Body of pancreas (tissue), 4 donors: ENCODE results near the gene AHR. TPM values are rescaled to one million over a fixed set of nuclear protein-coding genes. Genes with fewer than 3 reads are reported as not detected.
"Not testable (repeated sequence)": the region's sequence is repeated elsewhere in the genome, so short reads cannot be mapped to it uniquely, and the experiment has no call there.

Experiments
- ATAC-seq: fragments of 150-250 bp; one replicate; pipeline ENCODE4 v1.9.1; 2016
- DNase-seq, 4 donors: peaks; one replicate each; pipeline ENCODE4 v3.0.0-alpha.2; 2019
- H3K27ac ChIP-seq, 4 donors: fragments of 200-600 bp; sonication (generic); 1 replicate in 3 of 4; 2 replicates in 1 of 4; pipeline versions ENCODE4 v1.5.1 to v1.6.1; 2016 to 2019; ENCODE audit warnings: mild to moderate bottlenecking in 1 of 4, mixed read lengths in 1 of 4, moderate library complexity in 1 of 4
- H3K27me3 ChIP-seq, 2 donors: fragments of 200-600 bp; sonication (generic); one replicate each; pipeline ENCODE4 v1.6.0; 2016; ENCODE audit warnings: mild to moderate bottlenecking in 1 of 2
- H3K36me3 ChIP-seq, 2 donors: fragments of 200-600 bp; sonication (generic); replicated peaks in 1 of 2; 2 replicates each; pipeline ENCODE4 v1.5.1; 2016; ENCODE audit warnings: low read depth in 2 of 2; ENCODE audit not compliant: insufficient read depth in 1 of 2
- H3K4me1 ChIP-seq: fragments of 200-600 bp; sonication (generic); one replicate; pipeline ENCODE4 v1.6.0; 2016
- H3K4me3 ChIP-seq, 2 donors: fragments of 200-600 bp; sonication (generic); 1 replicate in 1 of 2; 2 replicates in 1 of 2; pipeline ENCODE4 v1.5.1; 2016 to 2019
- H3K9me3 ChIP-seq, 3 donors: fragments of 200-600 bp; sonication (generic); 1 replicate in 2 of 3; 2 replicates in 1 of 3; pipeline ENCODE4 v1.5.1; 2016
- POLR2A ChIP-seq, 3 donors: fragments of 450-650 bp; IDR thresholded peaks; one replicate each; pipeline ENCODE4 v1.6.1; 2016; ENCODE audit warnings: antibody characterized with exemption in 3 of 3, mild to moderate bottlenecking in 2 of 3
- WGBS, 2 donors: methylation state at CpG; one replicate each; pipeline ENCODE4 v1.1.5; 2017; 5-methylcytosine and 5-hydroxymethylcytosine counted together
- intact Hi-C: fragments of 100-400 bp; cut with DNase I; formaldehyde crosslinking; loops from one replicate; pipeline ENCODE4 v1.15.1; 2023
- total RNA-seq, 2 donors: library from RNA; depleted of rRNA; stranded (reverse); fragments of >200 nt; gene quantifications; one replicate each; pipeline ENCODE4 v1.1.0, GENCODE V29; 2016
- TF ChIP-seq, protein P1 (sequence below), 7 experiments: fragments of 450-650 bp in 4 of 7; fragments of 200-600 bp in 3 of 7; sonication (generic) in 3 of 7; IDR thresholded peaks; one replicate each; pipeline ENCODE4 v1.5.1; 2016 to 2019; ENCODE audit warnings: antibody characterized with exemption in 7 of 7

The AHR gene
- total RNA-seq, 2 donors from 2014 or later = 29.7 to 42.0 TPM

DNA sequence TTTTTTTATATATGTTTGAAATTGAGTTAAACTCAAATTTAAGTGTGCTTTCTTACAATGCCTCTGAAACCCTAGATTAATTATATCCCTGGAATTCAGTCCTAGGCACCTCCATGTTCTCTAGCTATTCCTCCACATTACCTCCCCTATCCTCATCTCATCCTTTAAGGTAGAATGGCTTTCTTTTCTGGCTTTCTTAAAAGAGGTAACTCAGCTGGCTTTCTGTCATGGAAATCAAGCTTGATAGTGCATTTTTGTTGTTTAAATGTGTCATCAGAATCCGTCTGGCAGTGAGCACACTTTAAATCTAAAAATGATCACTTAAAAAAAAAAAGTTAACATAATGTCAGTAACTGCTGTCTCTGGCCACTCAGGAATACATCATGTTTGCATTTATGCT is 42.2 kb downstream of the AHR start:
- intact Hi-C loops = no loop called here
- H3K36me3 ChIP-seq = peaks cover 0 to 9% of the 10 kb centered on the region in 2 donors
- H3K27me3 ChIP-seq = no peaks in the 10 kb centered on the region
- DNase-seq (no peak), ATAC-seq (no peak)
- no peak overlapping the region for H3K4me3 ChIP-seq
- H3K27ac ChIP-seq = no peak overlapping the region
- WGBS, 2 donors = 67 to 72% methylated on average over 1 of the region's 1 CpG
- TF ChIP-seq, protein P1, sequence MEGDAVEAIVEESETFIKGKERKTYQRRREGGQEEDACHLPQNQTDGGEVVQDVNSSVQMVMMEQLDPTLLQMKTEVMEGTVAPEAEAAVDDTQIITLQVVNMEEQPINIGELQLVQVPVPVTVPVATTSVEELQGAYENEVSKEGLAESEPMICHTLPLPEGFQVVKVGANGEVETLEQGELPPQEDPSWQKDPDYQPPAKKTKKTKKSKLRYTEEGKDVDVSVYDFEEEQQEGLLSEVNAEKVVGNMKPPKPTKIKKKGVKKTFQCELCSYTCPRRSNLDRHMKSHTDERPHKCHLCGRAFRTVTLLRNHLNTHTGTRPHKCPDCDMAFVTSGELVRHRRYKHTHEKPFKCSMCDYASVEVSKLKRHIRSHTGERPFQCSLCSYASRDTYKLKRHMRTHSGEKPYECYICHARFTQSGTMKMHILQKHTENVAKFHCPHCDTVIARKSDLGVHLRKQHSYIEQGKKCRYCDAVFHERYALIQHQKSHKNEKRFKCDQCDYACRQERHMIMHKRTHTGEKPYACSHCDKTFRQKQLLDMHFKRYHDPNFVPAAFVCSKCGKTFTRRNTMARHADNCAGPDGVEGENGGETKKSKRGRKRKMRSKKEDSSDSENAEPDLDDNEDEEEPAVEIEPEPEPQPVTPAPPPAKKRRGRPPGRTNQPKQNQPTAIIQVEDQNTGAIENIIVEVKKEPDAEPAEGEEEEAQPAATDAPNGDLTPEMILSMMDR (IDR thresholded peaks at IDR 0.05) = no peak
- TF ChIP-seq POLR2A (IDR thresholded peaks at IDR 0.05) = no peak
- no peaks in the 10 kb centered on the region for H3K4me1 ChIP-seq
- H3K9me3 ChIP-seq = no peaks in the 10 kb centered on the region

- no peaks in the 10 kb centered on the region for H3K27me3 ChIP-seq
- peaks cover 0 to 6% of the 10 kb centered on the region in 2 donors for H3K36me3 ChIP-seq
- ATAC-seq (no peak), DNase-seq (no peak)
- H3K9me3 ChIP-seq = no peaks in the 10 kb centered on the region
- H3K27ac ChIP-seq = no peak overlapping the region
- no peak for TF ChIP-seq POLR2A (IDR thresholded peaks at IDR 0.05)
- TF ChIP-seq, protein P1 (IDR thresholded peaks at IDR 0.05) = no peak
- no peak overlapping the region for H3K4me3 ChIP-seq
- WGBS, 2 donors = 73 to 88% methylated on average over 2 of the region's 2 CpGs
- intact Hi-C loops = no loop called here
- H3K4me1 ChIP-seq = no peaks in the 10 kb centered on the region
These were observed 44.3 kb downstream of the AHR start for GRCh38 chr7:17342756-17343155.

GRCh38 chr7:17347401-17347800 is 48.9 kb downstream of the AHR start:
- no peak for ATAC-seq
- Histone ChIP-seq H3K4me1 (no peaks in the 10 kb centered on the region), H3K36me3 (no peaks in the 10 kb centered on the region), H3K27me3 (no peaks in the 10 kb centered on the region), H3K4me3 (no peak overlapping the region), H3K9me3 (peaks cover 0 to 8% (median 0%) of the 10 kb centered on the region in 3 donors), H3K27ac (no peak overlapping the region)
- TF ChIP-seq, protein P1 (IDR thresholded peaks at IDR 0.05) = no peak
- TF ChIP-seq POLR2A (IDR thresholded peaks at IDR 0.05) = no peak
- intact Hi-C loops = no loop called here
- DNase-seq = no peak

- not testable (repeated sequence) for ATAC-seq
These were observed 50.5 kb downstream of the AHR start for GRCh38 chr7:17348932-17349331.

GRCh38 chr7:17350321-17350720 is 51.9 kb downstream of the AHR start:
- H3K9me3 ChIP-seq, H3K36me3 ChIP-seq, H3K27me3 ChIP-seq, intact Hi-C loops, H3K27ac ChIP-seq, DNase-seq, H3K4me3 ChIP-seq, ATAC-seq, H3K4me1 ChIP-seq: not testable (repeated sequence)
- 92 to 93% methylated on average over 3 of the region's 3 CpGs for WGBS, 2 donors

More at GRCh38 chr7:17348932-17349331, 50.5 kb downstream of the AHR start:
- H3K4me1 ChIP-seq, H3K36me3 ChIP-seq, H3K9me3 ChIP-seq, H3K27ac ChIP-seq, H3K4me3 ChIP-seq, DNase-seq, intact Hi-C loops, H3K27me3 ChIP-seq: not testable (repeated sequence)
- 89 to 93% methylated on average over 1 of the region's 1 CpG for WGBS, 2 donors

- ATAC-seq, H3K9me3 ChIP-seq, DNase-seq, H3K4me1 ChIP-seq, intact Hi-C loops, H3K27me3 ChIP-seq, H3K27ac ChIP-seq, H3K36me3 ChIP-seq, H3K4me3 ChIP-seq: not testable (repeated sequence)
- 82 to 90% methylated on average over 6 of the region's 6 CpGs for WGBS, 2 donors
These were observed 55.4 kb downstream of the AHR start for GRCh38 chr7:17353650-17354419.
